ENCODE data around the gene MAGEB3.
A peak's percentile ranks its signal among the peaks of the same experiment; 100 is the strongest.
"Not testable (repeated sequence)": the region's sequence is repeated elsewhere in the genome, so short reads cannot be mapped to it uniquely, and the experiment has no call there.

The MAGEB3 gene

GRCh38 chrX:30230395-30230794 lies at the start of gene MAGEB3:
TSS of gene MAGEB3 (plus strand) at chrX:30230657. CDS start at chrX:30235925, 5,268 bp downstream.
- DNase-seq = no peak

- DNase-seq = no peak
Measured at GRCh38 chrX:30181353-30181752, 49.1 kb upstream of the MAGEB3 start.

GRCh38 chrX:30183554-30183953 lies 46.9 kb upstream of the MAGEB3 start:
- no peak for DNase-seq

GRCh38 chrX:30190426-30190825 lies 40.0 kb upstream of the MAGEB3 start:
- DNase-seq = no peak

GRCh38 chrX:30193910-30194309 lies 36.5 kb upstream of the MAGEB3 start:
- not testable (repeated sequence) for DNase-seq

- peak; percentile 55 for DNase-seq
Measured at GRCh38 chrX:30196322-30196721, 34.1 kb upstream of the MAGEB3 start.

GRCh38 chrX:30212172-30212571 lies 18.3 kb upstream of the MAGEB3 start:
- DNase-seq = no peak

- DNase-seq = peak; percentile 93
Measured at GRCh38 chrX:30215357-30215843, 15.1 kb upstream of the MAGEB3 start, which contains the start of gene MAGEB2. TSS of gene MAGEB2 (plus strand) at chrX:30215563. CDS start at chrX:30218581, 3,018 bp downstream.

GRCh38 chrX:30217465-30217864 lies 13.0 kb upstream of the MAGEB3 start:
- DNase-seq = no peak

- peak; percentile 5 for DNase-seq
Measured at GRCh38 chrX:30219372-30219771, 11.1 kb upstream of the MAGEB3 start.

GRCh38 chrX:30220661-30221060 lies 9.8 kb upstream of the MAGEB3 start:
- DNase-seq = no peak

- DNase-seq = no peak
Measured at GRCh38 chrX:30224536-30224935, 5.9 kb upstream of the MAGEB3 start.

GRCh38 chrX:30228526-30228925 lies 1.9 kb upstream of the MAGEB3 start:
- DNase-seq = no peak

- DNase-seq = no peak
Measured at GRCh38 chrX:30241724-30242415, 11.4 kb downstream of the MAGEB3 start, which contains the start of gene MAGEB4. TSS of gene MAGEB4 (plus strand) at chrX:30242000. CDS start at chrX:30242136, 136 bp downstream.

- peak; percentile 67 for DNase-seq
Measured at GRCh38 chrX:30246769-30247489, 16.5 kb downstream of the MAGEB3 start, which contains the start of gene MAGEB1. TSS of gene MAGEB1 (plus strand) at chrX:30247146. CDS start at chrX:30250494, 3,348 bp downstream.

GRCh38 chrX:30248854-30249253 lies 18.4 kb downstream of the MAGEB3 start:
- DNase-seq = no peak

- no peak for DNase-seq
Measured at GRCh38 chrX:30253257-30253656, 22.8 kb downstream of the MAGEB3 start.

- DNase-seq = no peak
Measured at GRCh38 chrX:30259927-30260326, 29.5 kb downstream of the MAGEB3 start.

- no peak for DNase-seq
Measured at GRCh38 chrX:30261012-30261411, 30.6 kb downstream of the MAGEB3 start.

GRCh38 chrX:30262763-30263162 lies 32.3 kb downstream of the MAGEB3 start:
- DNase-seq = no peak

- DNase-seq = no peak
Measured at GRCh38 chrX:30270639-30271038, 40.2 kb downstream of the MAGEB3 start.

GRCh38 chrX:30275498-30275897 lies 45.0 kb downstream of the MAGEB3 start:
- DNase-seq = peak; percentile 60

- peak; percentile 37 for DNase-seq
Measured at GRCh38 chrX:30278365-30278764, 47.9 kb downstream of the MAGEB3 start.

GRCh38 chrX:30280428-30280827 lies 50.0 kb downstream of the MAGEB3 start:
- no peak for DNase-seq
